GM23338 (cell line): Measurements from ENCODE around the gene AP1B1. TPM values are rescaled to one million over a fixed set of nuclear protein-coding genes. Genes with fewer than 3 reads are reported as not detected.

Experiments
- ATAC-seq: fragments of 200-7000 bp; cut with Tn5 transposase; 3 replicates; pipeline ENCODE4 v1.9.1; 2020
- DNase-seq: peaks from one replicate; pipeline ENCODE4 v3.0.0-alpha.2; 2015; ENCODE audit warnings: low spot score
- H2AFZ ChIP-seq: fragments of 200-600 bp; sonication (generic); 2 replicates; pipeline ENCODE4 v1.8.0; 2016; ENCODE audit warnings: antibody characterized with exemption, mild to moderate bottlenecking, moderate library complexity
- H3F3A ChIP-seq: fragments of 200-600 bp; sonication (generic); replicated peaks from 2 replicates; pipeline ENCODE4 v1.8.0; 2017; ENCODE audit warnings: antibody characterized with exemption, mixed run types, low read depth
- H3K27ac ChIP-seq: fragments of 200-600 bp; sonication (generic); 2 replicates; pipeline ENCODE4 v1.6.1; 2016; ENCODE audit warnings: low read depth
- H3K27me3 ChIP-seq: fragments of 200-600 bp; sonication (generic); 2 replicates; pipeline ENCODE4 v1.8.0; 2016; ENCODE audit warnings: mild to moderate bottlenecking, mixed run types, moderate library complexity; ENCODE audit not compliant: insufficient read depth
- H3K36me3 ChIP-seq: fragments of 200-600 bp; sonication (generic); 2 replicates; pipeline ENCODE4 v1.8.0; 2016; ENCODE audit warnings: mild to moderate bottlenecking; ENCODE audit not compliant: insufficient read depth
- H3K4me1 ChIP-seq: fragments of 200-600 bp; sonication (generic); 2 replicates; pipeline ENCODE4 v1.8.0; 2016; ENCODE audit warnings: mild to moderate bottlenecking, moderate library complexity; ENCODE audit not compliant: insufficient read depth
- H3K4me2 ChIP-seq: fragments of 200-600 bp; sonication (generic); 2 replicates; pipeline ENCODE4 v1.7.1; 2017; ENCODE audit warnings: mixed run types
- H3K4me3 ChIP-seq: fragments of 200-600 bp; sonication (generic); 2 replicates; pipeline ENCODE4 v1.6.1; 2016; ENCODE audit warnings: mixed run types
- H3K79me2 ChIP-seq: fragments of 200-600 bp; sonication (generic); replicated peaks from 2 replicates; pipeline ENCODE4 v1.8.0; 2017; ENCODE audit warnings: mild to moderate bottlenecking; ENCODE audit not compliant: insufficient read depth
- H3K9me2 ChIP-seq: fragments of 200-600 bp; sonication (generic); 2 replicates; pipeline ENCODE4 v1.8.0; 2017; ENCODE audit not compliant: insufficient read depth
- H4K20me1 ChIP-seq: fragments of 200-600 bp; sonication (generic); replicated peaks from 2 replicates; pipeline ENCODE4 v1.8.0; 2017; ENCODE audit warnings: mild to moderate bottlenecking; ENCODE audit not compliant: insufficient read depth
- H3K27ac Mint-ChIP-seq: 2 replicates; pipeline ENCODE4 v1.8.0; 2020; ENCODE audit warnings: inconsistent platforms, mild to moderate bottlenecking, moderate library complexity, mixed read lengths
- H3K27me3 Mint-ChIP-seq: 3 replicates; pipeline ENCODE4 v1.8.0; 2022; ENCODE audit warnings: low read depth, mild to moderate bottlenecking, moderate library complexity, mixed read lengths, inconsistent platforms; ENCODE audit not compliant: insufficient read depth, poor library complexity
- H3K36me3 Mint-ChIP-seq: 3 replicates; pipeline ENCODE4 v1.8.0; 2021; ENCODE audit warnings: low read depth, mild to moderate bottlenecking, inconsistent platforms, moderate library complexity, mixed read lengths
- H3K4me1 Mint-ChIP-seq: 3 replicates; pipeline ENCODE4 v1.8.0; 2020; ENCODE audit warnings: mild to moderate bottlenecking, inconsistent platforms, mixed read lengths
- H3K4me3 Mint-ChIP-seq: 3 replicates; pipeline ENCODE4 v1.8.0; 2021; ENCODE audit warnings: moderate library complexity, mild to moderate bottlenecking, inconsistent platforms, mixed read lengths
- H3K9me3 Mint-ChIP-seq: 3 replicates; pipeline ENCODE4 v1.8.0; 2020; ENCODE audit warnings: moderate library complexity, mild to moderate bottlenecking, inconsistent platforms, mixed read lengths
- CREB1 ChIP-seq: fragments of 250-450 bp; sonication (Bioruptor Pico); IDR thresholded peaks from 2 replicates; pipeline ENCODE4 v1.5.0; 2020; ENCODE audit warnings: low read depth, mild to moderate bottlenecking, moderate library complexity
- ETS1 ChIP-seq: IDR thresholded peaks from 2 replicates; pipeline ENCODE4 v1.6.1; 2016; ENCODE audit warnings: antibody characterized with exemption
- EZH2 ChIP-seq: fragments of 200-600 bp; sonication (generic); IDR thresholded peaks from one replicate; pipeline ENCODE4 v1.8.0; 2017; ENCODE audit warnings: antibody characterized with exemption, mild to moderate bottlenecking, low read depth; ENCODE audit not compliant: unreplicated experiment
- JUNB ChIP-seq: IDR thresholded peaks from one replicate; pipeline ENCODE4 v1.6.1; 2016; ENCODE audit warnings: antibody characterized with exemption; ENCODE audit not compliant: unreplicated experiment
- NANOG ChIP-seq: IDR thresholded peaks from 2 replicates; pipeline ENCODE4 v1.6.1; 2016; ENCODE audit warnings: antibody characterized with exemption, borderline replicate concordance
- POLR2AphosphoS5 ChIP-seq: IDR thresholded peaks from 2 replicates; pipeline ENCODE4 v1.6.1; 2016; ENCODE audit warnings: antibody characterized with exemption, low read depth
- STAT1 ChIP-seq: IDR thresholded peaks from one replicate; pipeline ENCODE4 v1.6.1; 2016; ENCODE audit warnings: antibody characterized with exemption; ENCODE audit not compliant: unreplicated experiment
- ZNF114 ChIP-seq: fragments of 250-450 bp; sonication (Bioruptor Pico); IDR thresholded peaks from 2 replicates; pipeline ENCODE4 v1.5.0; 2020; ENCODE audit warnings: mild to moderate bottlenecking, moderate library complexity
- ZNF331 ChIP-seq: fragments of 250-450 bp; sonication (Bioruptor Pico); IDR thresholded peaks from 2 replicates; pipeline ENCODE4 v1.5.0; 2020; ENCODE audit warnings: low read depth, mild to moderate bottlenecking, moderate library complexity
- polyA plus RNA-seq: library from polyadenylated mRNA; unstranded; fragments of >200 nt; fragmentation: Nextera tagmentation; extraction: Ambion mirVana; gene quantifications from 2 replicates; pipeline ENCODE4 v1.2.1, GENCODE V29; 2016
- total RNA-seq: library from RNA; depleted of rRNA; stranded (reverse); fragments of >200 nt; shearing (Covaris generic); gene quantifications from 2 replicates; pipeline ENCODE4 v1.2.3, GENCODE V29; 2014
- TF ChIP-seq, protein P1 (sequence below), 2 experiments: fragments of 200-600 bp in 1 of 2; sonication (generic) in 1 of 2; conservative IDR thresholded peaks; 2 replicates each; pipeline versions ENCODE4 v1.5.1 to v1.6.1; 2016 to 2017; ENCODE audit warnings: antibody characterized with exemption in 2 of 2, low read depth in 2 of 2, mild to moderate bottlenecking in 2 of 2, moderate library complexity in 1 of 2
- TF ChIP-seq, protein P2 (sequence below): fragments of 250-450 bp; sonication (Bioruptor Pico); IDR thresholded peaks from 2 replicates; pipeline ENCODE4 v1.5.0; 2020; ENCODE audit warnings: mild to moderate bottlenecking, moderate library complexity
- TF ChIP-seq, protein P3 (sequence below): IDR thresholded peaks from one replicate; pipeline ENCODE4 v1.6.1; 2018; ENCODE audit warnings: antibody characterized with exemption; ENCODE audit not compliant: unreplicated experiment

The AP1B1 gene
- total and polyA plus RNA-seq, 2 experiments from 2014 or later: 19.5 to 74.4 TPM

GRCh38 chr22:29277927-29278326, 110.4 kb downstream of the AP1B1 start:
- peaks cover 100% of the 10 kb centered on the region for H3K79me2 ChIP-seq
- H3K27me3 ChIP-seq: no peaks in the 10 kb centered on the region
- Mint-ChIP-seq H3K27me3 (peaks cover 10% of the 10 kb centered on the region), H3K27ac (peak overlapping the region; percentile 59), H3K9me3 (no peaks in the 10 kb centered on the region), H3K36me3 (peaks cover 98% of the 10 kb centered on the region), H3K4me3 (no peak overlapping the region), H3K4me1 (peaks cover 4% of the 10 kb centered on the region; the same call in 2 of the 3 replicates)
- 0 out of 2 replicates have a peak overlapping the region, but pooled peaks have one; percentile 59 for H3K27ac ChIP-seq
- ATAC-seq: no peak
- H3K4me3 ChIP-seq: no peak overlapping the region
- H2AFZ ChIP-seq: no peak overlapping the region
- no peaks in the 10 kb centered on the region for H3K4me1 ChIP-seq
- DNase-seq: no peak
- H3K4me2 ChIP-seq: no peak overlapping the region
- H3F3A ChIP-seq: peaks cover 18% of the 10 kb centered on the region
- TF ChIP-seq ZNF114 (CRISPR knock-in tag): no peak
- TF ChIP-seq, protein P1, sequence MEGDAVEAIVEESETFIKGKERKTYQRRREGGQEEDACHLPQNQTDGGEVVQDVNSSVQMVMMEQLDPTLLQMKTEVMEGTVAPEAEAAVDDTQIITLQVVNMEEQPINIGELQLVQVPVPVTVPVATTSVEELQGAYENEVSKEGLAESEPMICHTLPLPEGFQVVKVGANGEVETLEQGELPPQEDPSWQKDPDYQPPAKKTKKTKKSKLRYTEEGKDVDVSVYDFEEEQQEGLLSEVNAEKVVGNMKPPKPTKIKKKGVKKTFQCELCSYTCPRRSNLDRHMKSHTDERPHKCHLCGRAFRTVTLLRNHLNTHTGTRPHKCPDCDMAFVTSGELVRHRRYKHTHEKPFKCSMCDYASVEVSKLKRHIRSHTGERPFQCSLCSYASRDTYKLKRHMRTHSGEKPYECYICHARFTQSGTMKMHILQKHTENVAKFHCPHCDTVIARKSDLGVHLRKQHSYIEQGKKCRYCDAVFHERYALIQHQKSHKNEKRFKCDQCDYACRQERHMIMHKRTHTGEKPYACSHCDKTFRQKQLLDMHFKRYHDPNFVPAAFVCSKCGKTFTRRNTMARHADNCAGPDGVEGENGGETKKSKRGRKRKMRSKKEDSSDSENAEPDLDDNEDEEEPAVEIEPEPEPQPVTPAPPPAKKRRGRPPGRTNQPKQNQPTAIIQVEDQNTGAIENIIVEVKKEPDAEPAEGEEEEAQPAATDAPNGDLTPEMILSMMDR (conservative IDR thresholded peaks at IDR 0.05; ENCODE audit: low read depth in 2 of 2): no peak
- TF ChIP-seq STAT1: no peak
- TF ChIP-seq CREB1: no peak
- TF ChIP-seq NANOG: no peak
- no peak for TF ChIP-seq ETS1
- TF ChIP-seq JUNB: no peak
- TF ChIP-seq, protein P2, sequence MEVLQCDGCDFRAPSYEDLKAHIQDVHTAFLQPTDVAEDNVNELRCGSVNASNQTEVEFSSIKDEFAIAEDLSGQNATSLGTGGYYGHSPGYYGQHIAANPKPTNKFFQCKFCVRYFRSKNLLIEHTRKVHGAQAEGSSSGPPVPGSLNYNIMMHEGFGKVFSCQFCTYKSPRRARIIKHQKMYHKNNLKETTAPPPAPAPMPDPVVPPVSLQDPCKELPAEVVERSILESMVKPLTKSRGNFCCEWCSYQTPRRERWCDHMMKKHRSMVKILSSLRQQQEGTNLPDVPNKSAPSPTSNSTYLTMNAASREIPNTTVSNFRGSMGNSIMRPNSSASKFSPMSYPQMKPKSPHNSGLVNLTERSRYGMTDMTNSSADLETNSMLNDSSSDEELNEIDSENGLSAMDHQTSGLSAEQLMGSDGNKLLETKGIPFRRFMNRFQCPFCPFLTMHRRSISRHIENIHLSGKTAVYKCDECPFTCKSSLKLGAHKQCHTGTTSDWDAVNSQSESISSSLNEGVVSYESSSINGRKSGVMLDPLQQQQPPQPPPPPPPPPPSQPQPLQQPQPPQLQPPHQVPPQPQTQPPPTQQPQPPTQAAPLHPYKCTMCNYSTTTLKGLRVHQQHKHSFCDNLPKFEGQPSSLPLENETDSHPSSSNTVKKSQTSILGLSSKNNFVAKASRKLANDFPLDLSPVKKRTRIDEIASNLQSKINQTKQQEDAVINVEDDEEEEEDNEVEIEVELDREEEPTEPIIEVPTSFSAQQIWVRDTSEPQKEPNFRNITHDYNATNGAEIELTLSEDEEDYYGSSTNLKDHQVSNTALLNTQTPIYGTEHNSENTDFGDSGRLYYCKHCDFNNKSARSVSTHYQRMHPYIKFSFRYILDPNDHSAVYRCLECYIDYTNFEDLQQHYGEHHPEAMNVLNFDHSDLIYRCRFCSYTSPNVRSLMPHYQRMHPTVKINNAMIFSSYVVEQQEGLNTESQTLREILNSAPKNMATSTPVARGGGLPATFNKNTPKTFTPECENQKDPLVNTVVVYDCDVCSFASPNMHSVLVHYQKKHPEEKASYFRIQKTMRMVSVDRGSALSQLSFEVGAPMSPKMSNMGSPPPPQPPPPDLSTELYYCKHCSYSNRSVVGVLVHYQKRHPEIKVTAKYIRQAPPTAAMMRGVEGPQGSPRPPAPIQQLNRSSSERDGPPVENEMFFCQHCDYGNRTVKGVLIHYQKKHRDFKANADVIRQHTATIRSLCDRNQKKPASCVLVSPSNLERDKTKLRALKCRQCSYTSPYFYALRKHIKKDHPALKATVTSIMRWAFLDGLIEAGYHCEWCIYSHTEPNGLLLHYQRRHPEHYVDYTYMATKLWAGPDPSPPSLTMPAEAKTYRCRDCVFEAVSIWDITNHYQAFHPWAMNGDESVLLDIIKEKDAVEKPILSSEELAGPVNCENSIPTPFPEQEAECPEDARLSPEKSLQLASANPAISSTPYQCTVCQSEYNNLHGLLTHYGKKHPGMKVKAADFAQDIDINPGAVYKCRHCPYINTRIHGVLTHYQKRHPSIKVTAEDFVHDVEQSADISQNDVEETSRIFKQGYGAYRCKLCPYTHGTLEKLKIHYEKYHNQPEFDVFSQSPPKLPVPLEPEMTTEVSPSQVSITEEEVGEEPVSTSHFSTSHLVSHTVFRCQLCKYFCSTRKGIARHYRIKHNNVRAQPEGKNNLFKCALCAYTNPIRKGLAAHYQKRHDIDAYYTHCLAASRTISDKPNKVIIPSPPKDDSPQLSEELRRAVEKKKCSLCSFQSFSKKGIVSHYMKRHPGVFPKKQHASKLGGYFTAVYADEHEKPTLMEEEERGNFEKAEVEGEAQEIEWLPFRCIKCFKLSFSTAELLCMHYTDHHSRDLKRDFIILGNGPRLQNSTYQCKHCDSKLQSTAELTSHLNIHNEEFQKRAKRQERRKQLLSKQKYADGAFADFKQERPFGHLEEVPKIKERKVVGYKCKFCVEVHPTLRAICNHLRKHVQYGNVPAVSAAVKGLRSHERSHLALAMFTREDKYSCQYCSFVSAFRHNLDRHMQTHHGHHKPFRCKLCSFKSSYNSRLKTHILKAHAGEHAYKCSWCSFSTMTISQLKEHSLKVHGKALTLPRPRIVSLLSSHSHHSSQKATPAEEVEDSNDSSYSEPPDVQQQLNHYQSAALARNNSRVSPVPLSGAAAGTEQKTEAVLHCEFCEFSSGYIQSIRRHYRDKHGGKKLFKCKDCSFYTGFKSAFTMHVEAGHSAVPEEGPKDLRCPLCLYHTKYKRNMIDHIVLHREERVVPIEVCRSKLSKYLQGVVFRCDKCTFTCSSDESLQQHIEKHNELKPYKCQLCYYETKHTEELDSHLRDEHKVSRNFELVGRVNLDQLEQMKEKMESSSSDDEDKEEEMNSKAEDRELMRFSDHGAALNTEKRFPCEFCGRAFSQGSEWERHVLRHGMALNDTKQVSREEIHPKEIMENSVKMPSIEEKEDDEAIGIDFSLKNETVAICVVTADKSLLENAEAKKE (CRISPR knock-in tag): no peak
- TF ChIP-seq, protein P3, sequence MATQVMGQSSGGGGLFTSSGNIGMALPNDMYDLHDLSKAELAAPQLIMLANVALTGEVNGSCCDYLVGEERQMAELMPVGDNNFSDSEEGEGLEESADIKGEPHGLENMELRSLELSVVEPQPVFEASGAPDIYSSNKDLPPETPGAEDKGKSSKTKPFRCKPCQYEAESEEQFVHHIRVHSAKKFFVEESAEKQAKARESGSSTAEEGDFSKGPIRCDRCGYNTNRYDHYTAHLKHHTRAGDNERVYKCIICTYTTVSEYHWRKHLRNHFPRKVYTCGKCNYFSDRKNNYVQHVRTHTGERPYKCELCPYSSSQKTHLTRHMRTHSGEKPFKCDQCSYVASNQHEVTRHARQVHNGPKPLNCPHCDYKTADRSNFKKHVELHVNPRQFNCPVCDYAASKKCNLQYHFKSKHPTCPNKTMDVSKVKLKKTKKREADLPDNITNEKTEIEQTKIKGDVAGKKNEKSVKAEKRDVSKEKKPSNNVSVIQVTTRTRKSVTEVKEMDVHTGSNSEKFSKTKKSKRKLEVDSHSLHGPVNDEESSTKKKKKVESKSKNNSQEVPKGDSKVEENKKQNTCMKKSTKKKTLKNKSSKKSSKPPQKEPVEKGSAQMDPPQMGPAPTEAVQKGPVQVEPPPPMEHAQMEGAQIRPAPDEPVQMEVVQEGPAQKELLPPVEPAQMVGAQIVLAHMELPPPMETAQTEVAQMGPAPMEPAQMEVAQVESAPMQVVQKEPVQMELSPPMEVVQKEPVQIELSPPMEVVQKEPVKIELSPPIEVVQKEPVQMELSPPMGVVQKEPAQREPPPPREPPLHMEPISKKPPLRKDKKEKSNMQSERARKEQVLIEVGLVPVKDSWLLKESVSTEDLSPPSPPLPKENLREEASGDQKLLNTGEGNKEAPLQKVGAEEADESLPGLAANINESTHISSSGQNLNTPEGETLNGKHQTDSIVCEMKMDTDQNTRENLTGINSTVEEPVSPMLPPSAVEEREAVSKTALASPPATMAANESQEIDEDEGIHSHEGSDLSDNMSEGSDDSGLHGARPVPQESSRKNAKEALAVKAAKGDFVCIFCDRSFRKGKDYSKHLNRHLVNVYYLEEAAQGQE: no peak
- TF ChIP-seq POLR2AphosphoS5: no peak
- TF ChIP-seq EZH2: no peak
- TF ChIP-seq ZNF331: no peak
- peaks cover 60% of the 10 kb centered on the region for H4K20me1 ChIP-seq
- peaks cover 84% of the 10 kb centered on the region for H3K36me3 ChIP-seq
- no peaks in the 10 kb centered on the region for H3K9me2 ChIP-seq
